Neural cell (in vitro differentiated cells): ENCODE measurements around the gene SMARCC1. TPM values are rescaled to one million over a fixed set of nuclear protein-coding genes. Genes with fewer than 3 reads are reported as not detected.

Experiments used
- H2AFZ ChIP-seq: fragments of 200-600, 300-800 bp; sonication (generic), shearing (Covaris generic); 2 replicates; pipeline ENCODE4 v1.6.0; 2014; ENCODE audit warnings: low read depth, mild to moderate bottlenecking, antibody characterized with exemption, low read length, moderate library complexity
- H3F3A ChIP-seq: fragments of 200-600 bp; shearing (Covaris generic); 2 replicates; pipeline ENCODE4 v1.6.1; 2016; ENCODE audit warnings: mild to moderate bottlenecking, moderate library complexity, mixed read lengths, antibody characterized with exemption, low read length; ENCODE audit not compliant: insufficient read depth, poor library complexity, severe bottlenecking
- H3K27ac ChIP-seq: fragments of 200-600, 300-800 bp; sonication (generic), shearing (Covaris generic); 2 replicates; pipeline ENCODE4 v1.5.1; 2014; ENCODE audit warnings: mild to moderate bottlenecking, low read length, moderate library complexity
- H3K27me3 ChIP-seq: fragments of 300-800, 200-600 bp; sonication (generic), shearing (Covaris generic); 2 replicates; pipeline ENCODE4 v1.6.0; 2014; ENCODE audit warnings: mild to moderate bottlenecking, low read depth, low read length, moderate library complexity; ENCODE audit not compliant: insufficient read depth
- H3K36me3 ChIP-seq: fragments of 300-800, 200-600 bp; sonication (generic), shearing (Covaris generic); 2 replicates; pipeline ENCODE4 v1.5.1; 2014; ENCODE audit warnings: mild to moderate bottlenecking, antibody characterized with exemption, low read length, moderate library complexity; ENCODE audit not compliant: insufficient read depth
- H3K4me2 ChIP-seq: fragments of 300-800, 200-600 bp; sonication (generic), shearing (Covaris generic); 2 replicates; pipeline ENCODE4 v1.6.0; 2014; ENCODE audit warnings: mild to moderate bottlenecking, low read length
- H3K4me3 ChIP-seq: fragments of 300-800, 200-600 bp; sonication (generic), shearing (Covaris generic); 2 replicates; pipeline ENCODE4 v1.5.1; 2014; ENCODE audit warnings: mild to moderate bottlenecking, low read length, moderate library complexity
- H3K79me2 ChIP-seq: fragments of 200-600 bp; shearing (Covaris generic); replicated peaks from 2 replicates; pipeline ENCODE4 v1.6.0; 2014; ENCODE audit warnings: mild to moderate bottlenecking, low read length, moderate library complexity; ENCODE audit not compliant: insufficient read depth
- H3K9ac ChIP-seq: fragments of 300-800, 200-600 bp; sonication (generic), shearing (Covaris generic); 2 replicates; pipeline ENCODE4 v1.6.1; 2016; ENCODE audit warnings: mild to moderate bottlenecking, low read length, mixed read lengths
- H3K9me2 ChIP-seq: fragments of 200-600 bp; shearing (Covaris generic); 2 replicates; pipeline ENCODE4 v1.6.1; 2016; ENCODE audit warnings: mild to moderate bottlenecking, low read length, mixed read lengths; ENCODE audit not compliant: insufficient read depth
- H3K9me3 ChIP-seq: fragments of 200-600, 300-800 bp; sonication (generic), shearing (Covaris generic); 2 replicates; pipeline ENCODE4 v1.6.1; 2016; ENCODE audit warnings: mild to moderate bottlenecking, mixed run types, low read length, moderate library complexity, mixed read lengths
- H4K20me1 ChIP-seq: fragments of 200-600 bp; shearing (Covaris generic); 2 replicates; pipeline ENCODE4 v1.6.1; 2016; ENCODE audit warnings: mild to moderate bottlenecking, mixed run types; ENCODE audit not compliant: insufficient read depth
- EP300 ChIP-seq: fragments of 450-650 bp; conservative IDR thresholded peaks from 2 replicates; pipeline ENCODE4 v1.6.1; 2014; ENCODE audit warnings: antibody characterized with exemption, mild to moderate bottlenecking, moderate library complexity; ENCODE audit not compliant: poor library complexity, severe bottlenecking
- EZH2 ChIP-seq: fragments of 200-600, 300-800 bp; shearing (Covaris generic), sonication (generic); IDR thresholded peaks from 2 replicates; pipeline ENCODE4 v1.6.1; 2014; ENCODE audit warnings: antibody characterized with exemption, low read length, borderline replicate concordance, mild to moderate bottlenecking; ENCODE audit not compliant: insufficient read depth, poor library complexity, severe bottlenecking
- MXI1 ChIP-seq: fragments of 450-650 bp; conservative IDR thresholded peaks from 2 replicates; pipeline ENCODE4 v1.6.1; 2014; ENCODE audit warnings: antibody characterized with exemption, mild to moderate bottlenecking; ENCODE audit not compliant: poor library complexity, severe bottlenecking
- POLR2AphosphoS5 ChIP-seq: IDR thresholded peaks from 2 replicates; pipeline ENCODE4 v1.6.1; 2012
- RAD21 ChIP-seq: fragments of 450-650 bp; conservative IDR thresholded peaks from 2 replicates; pipeline ENCODE4 v1.6.1; 2014; ENCODE audit warnings: antibody characterized with exemption, mild to moderate bottlenecking, moderate library complexity
- SMC3 ChIP-seq: fragments of 450-650 bp; conservative IDR thresholded peaks from 2 replicates; pipeline ENCODE4 v1.6.1; 2014; ENCODE audit warnings: antibody characterized with exemption, mild to moderate bottlenecking, moderate library complexity; ENCODE audit not compliant: poor library complexity
- TAF1 ChIP-seq: IDR thresholded peaks from 2 replicates; pipeline ENCODE4 v1.6.1; 2012; ENCODE audit warnings: low read depth
- polyA plus RNA-seq: library from polyadenylated mRNA; depleted of rRNA; stranded (reverse); fragments of >200 nt; gene quantifications from 2 replicates; pipeline ENCODE4 v1.2.3, GENCODE V29; 2014
- TF ChIP-seq, protein P1 (sequence below): fragments of 450-650 bp; IDR thresholded peaks from 2 replicates; pipeline ENCODE4 v1.5.1; 2014; ENCODE audit warnings: antibody characterized with exemption, mild to moderate bottlenecking, moderate library complexity; ENCODE audit not compliant: poor library complexity, severe bottlenecking
- TF ChIP-seq, protein P2 (sequence below): IDR thresholded peaks from 2 replicates; pipeline ENCODE4 v1.6.1; 2012; ENCODE audit warnings: borderline replicate concordance

The SMARCC1 gene
- polyA plus RNA-seq, 1 donor from 2014 or later: 29.4 TPM

DNA sequence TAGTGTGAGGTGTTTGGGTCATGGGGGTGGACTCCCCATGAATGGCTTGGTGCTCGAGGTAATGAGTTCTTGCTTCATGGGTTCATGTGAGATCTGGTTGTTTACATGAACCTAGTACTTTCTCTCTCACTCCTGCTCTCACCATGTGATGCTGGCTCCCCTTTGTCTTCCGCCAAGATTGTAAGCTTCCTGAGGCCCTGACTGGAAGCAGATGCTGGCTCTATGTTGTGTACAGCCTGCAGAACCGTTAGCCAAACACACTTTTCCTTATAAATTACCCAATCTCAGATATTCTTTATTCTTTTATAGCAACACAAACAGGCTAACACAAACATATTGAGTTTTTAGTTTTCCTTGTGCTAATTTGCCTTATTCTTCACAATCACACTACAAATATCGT is 199.9 kb downstream of the SMARCC1 start:
- TF ChIP-seq POLR2AphosphoS5 (peak; percentile 20), RAD21 (no peak)
- H2AFZ ChIP-seq: no peak overlapping the region
- H3F3A ChIP-seq: no peaks in the 10 kb centered on the region
- H3K27ac ChIP-seq: no peak overlapping the region
- no peaks in the 10 kb centered on the region for H4K20me1 ChIP-seq
- no peaks in the 10 kb centered on the region for H3K79me2 ChIP-seq
- no peaks in the 10 kb centered on the region for H3K9me2 ChIP-seq
- H3K4me2 ChIP-seq: no peak overlapping the region
- no peaks in the 10 kb centered on the region for H3K36me3 ChIP-seq
- no peak overlapping the region for H3K4me3 ChIP-seq
- peaks cover 2% of the 10 kb centered on the region for H3K27me3 ChIP-seq
- H3K9ac ChIP-seq: no peak overlapping the region
- H3K9me3 ChIP-seq: no peaks in the 10 kb centered on the region

DNA sequence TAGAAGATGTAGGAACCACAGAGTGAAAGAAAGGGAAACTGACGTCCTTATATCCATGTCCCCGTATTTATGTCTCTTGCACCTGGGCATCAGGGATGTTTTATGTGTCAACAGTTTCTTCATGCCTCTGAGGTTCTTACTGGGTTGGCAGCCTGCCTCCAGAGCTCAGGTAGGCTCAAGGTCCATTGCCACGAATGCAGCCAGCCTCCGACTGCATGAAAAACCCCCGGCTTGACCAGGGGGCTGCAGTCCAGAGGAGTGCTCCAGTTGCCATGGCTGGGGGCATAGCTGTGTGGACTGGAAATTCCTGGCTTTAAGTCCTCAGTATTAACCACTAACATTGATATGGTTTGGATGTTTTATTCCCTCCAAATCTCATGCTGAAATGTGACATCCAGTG is 200.3 kb downstream of the SMARCC1 start:
- Histone ChIP-seq H3K79me2 (no peaks in the 10 kb centered on the region), H3K27me3 (peaks cover 3% of the 10 kb centered on the region), H3K9ac (no peak overlapping the region), H3K9me3 (no peaks in the 10 kb centered on the region), H4K20me1 (no peaks in the 10 kb centered on the region), H3K36me3 (no peaks in the 10 kb centered on the region), H2AFZ (no peak overlapping the region), H3K4me3 (no peak overlapping the region), H3K4me2 (no peak overlapping the region), H3K9me2 (no peaks in the 10 kb centered on the region), H3K27ac (no peak overlapping the region), H3F3A (no peaks in the 10 kb centered on the region)
- TF ChIP-seq, protein P1, sequence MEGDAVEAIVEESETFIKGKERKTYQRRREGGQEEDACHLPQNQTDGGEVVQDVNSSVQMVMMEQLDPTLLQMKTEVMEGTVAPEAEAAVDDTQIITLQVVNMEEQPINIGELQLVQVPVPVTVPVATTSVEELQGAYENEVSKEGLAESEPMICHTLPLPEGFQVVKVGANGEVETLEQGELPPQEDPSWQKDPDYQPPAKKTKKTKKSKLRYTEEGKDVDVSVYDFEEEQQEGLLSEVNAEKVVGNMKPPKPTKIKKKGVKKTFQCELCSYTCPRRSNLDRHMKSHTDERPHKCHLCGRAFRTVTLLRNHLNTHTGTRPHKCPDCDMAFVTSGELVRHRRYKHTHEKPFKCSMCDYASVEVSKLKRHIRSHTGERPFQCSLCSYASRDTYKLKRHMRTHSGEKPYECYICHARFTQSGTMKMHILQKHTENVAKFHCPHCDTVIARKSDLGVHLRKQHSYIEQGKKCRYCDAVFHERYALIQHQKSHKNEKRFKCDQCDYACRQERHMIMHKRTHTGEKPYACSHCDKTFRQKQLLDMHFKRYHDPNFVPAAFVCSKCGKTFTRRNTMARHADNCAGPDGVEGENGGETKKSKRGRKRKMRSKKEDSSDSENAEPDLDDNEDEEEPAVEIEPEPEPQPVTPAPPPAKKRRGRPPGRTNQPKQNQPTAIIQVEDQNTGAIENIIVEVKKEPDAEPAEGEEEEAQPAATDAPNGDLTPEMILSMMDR: no peak
- TF ChIP-seq SMC3 (no peak), EZH2 (no peak), POLR2AphosphoS5 (no peak), RAD21 (no peak), EP300 (no peak), TAF1 (no peak), MXI1 (no peak)
- TF ChIP-seq, protein P2, sequence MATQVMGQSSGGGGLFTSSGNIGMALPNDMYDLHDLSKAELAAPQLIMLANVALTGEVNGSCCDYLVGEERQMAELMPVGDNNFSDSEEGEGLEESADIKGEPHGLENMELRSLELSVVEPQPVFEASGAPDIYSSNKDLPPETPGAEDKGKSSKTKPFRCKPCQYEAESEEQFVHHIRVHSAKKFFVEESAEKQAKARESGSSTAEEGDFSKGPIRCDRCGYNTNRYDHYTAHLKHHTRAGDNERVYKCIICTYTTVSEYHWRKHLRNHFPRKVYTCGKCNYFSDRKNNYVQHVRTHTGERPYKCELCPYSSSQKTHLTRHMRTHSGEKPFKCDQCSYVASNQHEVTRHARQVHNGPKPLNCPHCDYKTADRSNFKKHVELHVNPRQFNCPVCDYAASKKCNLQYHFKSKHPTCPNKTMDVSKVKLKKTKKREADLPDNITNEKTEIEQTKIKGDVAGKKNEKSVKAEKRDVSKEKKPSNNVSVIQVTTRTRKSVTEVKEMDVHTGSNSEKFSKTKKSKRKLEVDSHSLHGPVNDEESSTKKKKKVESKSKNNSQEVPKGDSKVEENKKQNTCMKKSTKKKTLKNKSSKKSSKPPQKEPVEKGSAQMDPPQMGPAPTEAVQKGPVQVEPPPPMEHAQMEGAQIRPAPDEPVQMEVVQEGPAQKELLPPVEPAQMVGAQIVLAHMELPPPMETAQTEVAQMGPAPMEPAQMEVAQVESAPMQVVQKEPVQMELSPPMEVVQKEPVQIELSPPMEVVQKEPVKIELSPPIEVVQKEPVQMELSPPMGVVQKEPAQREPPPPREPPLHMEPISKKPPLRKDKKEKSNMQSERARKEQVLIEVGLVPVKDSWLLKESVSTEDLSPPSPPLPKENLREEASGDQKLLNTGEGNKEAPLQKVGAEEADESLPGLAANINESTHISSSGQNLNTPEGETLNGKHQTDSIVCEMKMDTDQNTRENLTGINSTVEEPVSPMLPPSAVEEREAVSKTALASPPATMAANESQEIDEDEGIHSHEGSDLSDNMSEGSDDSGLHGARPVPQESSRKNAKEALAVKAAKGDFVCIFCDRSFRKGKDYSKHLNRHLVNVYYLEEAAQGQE: no peak

DNA sequence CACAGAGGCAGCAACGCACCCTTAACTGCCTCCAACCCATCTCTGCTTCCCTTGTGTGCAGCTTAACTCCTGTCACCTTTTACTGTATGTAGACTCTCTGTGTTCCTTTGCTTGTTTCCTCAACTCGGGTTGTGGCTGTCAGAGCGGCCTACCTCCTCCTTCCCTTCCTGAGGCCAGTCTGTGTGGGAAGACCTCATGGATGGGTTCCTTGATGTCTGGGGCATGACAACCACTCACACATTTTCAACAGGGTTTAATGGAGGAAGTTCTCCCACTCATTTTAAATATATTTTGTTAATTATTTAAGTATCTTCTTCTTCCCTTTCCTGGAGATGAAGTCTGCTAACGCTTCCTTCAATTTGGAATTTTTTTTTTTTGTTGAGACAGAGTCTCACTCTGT is 201.2 kb downstream of the SMARCC1 start:
- H2AFZ ChIP-seq: no peak overlapping the region
- H3K27me3 ChIP-seq: peaks cover 3% of the 10 kb centered on the region
- no peaks in the 10 kb centered on the region for H3K79me2 ChIP-seq
- no peaks in the 10 kb centered on the region for H4K20me1 ChIP-seq
- no peak overlapping the region for H3K4me3 ChIP-seq
- H3K9me2 ChIP-seq: no peaks in the 10 kb centered on the region
- no peaks in the 10 kb centered on the region for H3K9me3 ChIP-seq
- H3K4me2 ChIP-seq: no peak overlapping the region
- no peaks in the 10 kb centered on the region for H3F3A ChIP-seq
- TF ChIP-seq EZH2 (no peak), POLR2AphosphoS5 (no peak), RAD21 (no peak), MXI1 (no peak), SMC3 (no peak), TAF1 (no peak), EP300 (no peak)
- TF ChIP-seq, protein P2: no peak
- TF ChIP-seq, protein P1: no peak
- no peak overlapping the region for H3K27ac ChIP-seq
- H3K36me3 ChIP-seq: no peaks in the 10 kb centered on the region
- H3K9ac ChIP-seq: no peak overlapping the region
